Measurements from ENCODE around the gene NT5C3B.

DNA sequence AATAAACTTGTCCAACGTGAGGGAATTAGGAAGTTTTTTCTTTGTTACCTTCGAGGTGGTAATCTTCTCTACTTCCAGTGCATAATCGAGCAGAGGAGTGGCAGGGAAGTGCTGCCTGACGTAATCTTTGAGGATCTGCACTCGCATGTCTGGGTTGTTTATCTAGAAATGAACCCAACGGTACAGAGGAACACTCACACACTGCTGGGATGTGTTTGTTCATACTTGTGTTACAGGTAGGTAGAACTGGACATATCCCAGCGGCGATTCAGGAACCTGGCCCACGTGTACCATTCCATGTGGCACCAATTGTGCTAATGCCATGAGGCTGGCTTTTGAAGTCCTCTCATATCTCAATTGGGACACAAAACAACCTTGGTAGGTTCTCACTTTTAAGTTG, 33.4 kb upstream of the NT5C3B start:
- TF ChIP-seq, protein P1, sequence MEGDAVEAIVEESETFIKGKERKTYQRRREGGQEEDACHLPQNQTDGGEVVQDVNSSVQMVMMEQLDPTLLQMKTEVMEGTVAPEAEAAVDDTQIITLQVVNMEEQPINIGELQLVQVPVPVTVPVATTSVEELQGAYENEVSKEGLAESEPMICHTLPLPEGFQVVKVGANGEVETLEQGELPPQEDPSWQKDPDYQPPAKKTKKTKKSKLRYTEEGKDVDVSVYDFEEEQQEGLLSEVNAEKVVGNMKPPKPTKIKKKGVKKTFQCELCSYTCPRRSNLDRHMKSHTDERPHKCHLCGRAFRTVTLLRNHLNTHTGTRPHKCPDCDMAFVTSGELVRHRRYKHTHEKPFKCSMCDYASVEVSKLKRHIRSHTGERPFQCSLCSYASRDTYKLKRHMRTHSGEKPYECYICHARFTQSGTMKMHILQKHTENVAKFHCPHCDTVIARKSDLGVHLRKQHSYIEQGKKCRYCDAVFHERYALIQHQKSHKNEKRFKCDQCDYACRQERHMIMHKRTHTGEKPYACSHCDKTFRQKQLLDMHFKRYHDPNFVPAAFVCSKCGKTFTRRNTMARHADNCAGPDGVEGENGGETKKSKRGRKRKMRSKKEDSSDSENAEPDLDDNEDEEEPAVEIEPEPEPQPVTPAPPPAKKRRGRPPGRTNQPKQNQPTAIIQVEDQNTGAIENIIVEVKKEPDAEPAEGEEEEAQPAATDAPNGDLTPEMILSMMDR (IDR thresholded peaks at IDR 0.05): no peak
- TF ChIP-seq EZH2 (IDR thresholded peaks at IDR 0.05): no peak
- no peak for TF ChIP-seq EZH2phosphoT487 (IDR thresholded peaks at IDR 0.05)

Measured in neural progenitor cell (in vitro differentiated cells).